NCI-H460 (cell line): ENCODE results near the gene INO80C. TPM values are rescaled to one million over a fixed set of nuclear protein-coding genes. Genes with fewer than 3 reads are reported as not detected.

Experiments used
- DNase-seq: peaks from one replicate; pipeline ENCODE4 v3.0.0-alpha.2; 2016; ENCODE audit warnings: low read depth; ENCODE audit errors: extremely low read depth
- total RNA-seq: library from RNA; depleted of rRNA; stranded (reverse); fragments of >200 nt; shearing (Covaris generic); gene quantifications from 2 replicates; pipeline ENCODE4 v1.2.3, GENCODE V29; 2014

Gene INO80C
- total RNA-seq, 1 experiment from 2014 or later, result 5.3 TPM

DNA sequence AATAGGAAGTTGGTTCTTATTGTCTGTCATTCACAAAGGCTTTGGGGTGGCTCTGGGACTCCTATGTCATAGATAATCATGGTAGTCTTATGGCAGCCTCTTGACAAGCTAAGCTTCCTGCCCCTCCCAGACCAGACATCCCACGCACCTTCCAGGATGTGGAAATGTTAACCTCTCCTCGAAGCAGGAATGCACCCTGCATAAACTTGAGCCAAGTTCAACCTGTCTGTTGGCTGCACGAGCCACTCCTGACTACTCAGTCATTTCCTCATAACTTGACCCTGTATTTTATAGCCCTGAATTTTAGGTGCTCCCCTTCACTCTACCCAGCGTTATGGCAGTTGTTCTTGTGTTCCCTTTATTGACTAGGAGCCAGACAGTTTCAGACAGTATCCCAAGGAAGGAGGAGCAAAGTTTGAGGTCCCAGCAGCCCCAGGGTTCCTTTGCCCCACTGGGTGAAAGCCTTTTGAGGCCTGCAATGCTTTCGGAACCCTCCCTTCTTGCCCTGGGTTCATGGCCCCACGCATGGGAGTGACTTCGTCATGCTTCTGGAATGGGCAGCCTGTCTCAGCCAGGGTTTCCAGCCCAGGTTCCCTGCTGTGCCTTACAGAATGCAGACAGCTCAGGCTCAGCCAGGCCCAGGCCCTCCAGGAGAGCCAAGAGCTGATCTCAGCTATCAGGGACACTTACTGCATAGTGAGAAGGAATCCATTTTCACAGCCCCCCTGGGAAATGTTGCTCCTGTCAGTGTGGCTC, 15.6 kb upstream of the INO80C start:
- DNase-seq, result no peak

DNA sequence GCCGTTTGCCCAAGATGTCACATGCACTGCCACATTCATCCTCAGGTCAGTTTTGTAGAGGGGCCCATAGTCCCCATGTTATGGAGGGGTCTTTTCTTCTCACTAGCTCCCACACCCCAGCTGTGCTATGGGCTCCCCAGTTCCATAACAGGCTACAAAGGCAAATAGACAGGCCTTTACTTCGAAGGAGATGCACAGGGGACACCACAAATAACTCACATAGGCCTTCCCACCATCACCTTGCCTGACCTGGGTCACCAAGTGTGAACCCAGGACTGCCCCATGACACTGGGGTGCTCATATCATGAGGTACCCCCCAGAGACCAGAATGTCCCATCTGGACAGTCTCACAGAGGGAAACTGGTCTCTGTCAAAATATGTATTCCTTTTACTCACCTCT, 15.0 kb upstream of the INO80C start:
- DNase-seq, result no peak

DNA sequence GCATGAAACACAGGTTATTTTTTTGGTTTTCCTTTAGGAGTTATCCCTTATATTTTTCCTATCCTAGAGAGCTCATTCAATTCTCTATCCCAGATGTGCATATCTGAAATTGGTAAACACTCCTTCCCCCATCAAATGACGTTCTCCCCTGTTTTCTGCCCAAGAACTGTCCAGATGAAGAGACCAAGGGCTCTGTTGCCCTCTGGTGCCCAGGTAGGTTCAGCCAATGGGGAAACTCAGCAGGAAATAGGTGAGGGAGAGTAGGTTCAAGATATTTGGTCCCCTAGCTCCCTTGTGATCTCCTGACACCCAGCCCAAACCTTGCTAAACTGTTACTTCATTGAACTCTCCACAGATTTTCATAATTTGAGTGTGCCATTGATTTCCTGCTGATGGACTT, 14.1 kb upstream of the INO80C start:
- DNase-seq, result no peak

DNA sequence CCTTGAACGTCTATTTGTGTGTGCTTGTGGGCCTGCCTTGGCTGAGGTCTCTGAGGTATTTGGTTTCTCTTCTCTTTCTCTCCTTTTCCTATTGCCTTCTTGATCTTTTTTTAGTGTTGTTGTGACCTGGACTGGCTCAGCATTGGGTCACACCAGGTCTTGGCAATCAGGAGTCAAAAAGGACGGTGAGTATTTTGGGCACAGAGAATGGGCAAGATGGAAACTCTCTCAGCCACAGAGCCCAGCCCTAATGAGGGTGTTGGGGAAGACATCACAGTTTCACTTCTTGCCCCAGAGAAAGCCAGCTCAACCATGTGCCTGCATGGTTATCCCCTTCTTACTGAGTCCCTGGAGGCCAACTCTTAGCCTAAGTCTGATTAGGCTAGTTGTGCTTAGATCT, 13.7 kb upstream of the INO80C start:
- no peak for DNase-seq

DNA sequence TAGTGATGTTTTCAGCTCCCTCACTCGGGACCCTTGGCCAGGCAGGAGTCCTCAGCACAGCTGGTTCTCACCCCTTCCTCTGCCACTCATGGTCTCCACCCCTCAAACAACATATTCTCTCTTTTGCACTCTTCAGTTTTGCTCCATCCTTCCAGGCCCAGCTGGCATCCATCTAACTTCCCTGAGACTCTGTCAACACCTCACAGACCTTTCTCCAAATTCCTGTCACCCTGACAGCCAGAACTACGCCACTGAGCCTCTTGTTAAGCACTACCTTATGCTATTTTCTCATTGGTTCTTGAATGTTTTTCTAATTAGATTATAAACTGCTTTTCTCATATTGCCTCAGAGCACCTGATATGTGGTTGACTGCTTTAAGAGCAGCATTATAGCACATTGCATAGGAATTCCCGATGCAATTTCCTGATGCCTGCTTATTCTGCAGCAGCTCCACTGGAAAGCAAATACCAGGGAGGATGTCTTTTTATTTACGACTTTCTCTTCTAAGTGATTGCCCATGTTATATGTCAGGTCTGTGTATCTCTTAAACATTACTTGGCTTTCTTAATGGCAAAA, 12.4 kb upstream of the INO80C start:
- no peak for DNase-seq

DNA sequence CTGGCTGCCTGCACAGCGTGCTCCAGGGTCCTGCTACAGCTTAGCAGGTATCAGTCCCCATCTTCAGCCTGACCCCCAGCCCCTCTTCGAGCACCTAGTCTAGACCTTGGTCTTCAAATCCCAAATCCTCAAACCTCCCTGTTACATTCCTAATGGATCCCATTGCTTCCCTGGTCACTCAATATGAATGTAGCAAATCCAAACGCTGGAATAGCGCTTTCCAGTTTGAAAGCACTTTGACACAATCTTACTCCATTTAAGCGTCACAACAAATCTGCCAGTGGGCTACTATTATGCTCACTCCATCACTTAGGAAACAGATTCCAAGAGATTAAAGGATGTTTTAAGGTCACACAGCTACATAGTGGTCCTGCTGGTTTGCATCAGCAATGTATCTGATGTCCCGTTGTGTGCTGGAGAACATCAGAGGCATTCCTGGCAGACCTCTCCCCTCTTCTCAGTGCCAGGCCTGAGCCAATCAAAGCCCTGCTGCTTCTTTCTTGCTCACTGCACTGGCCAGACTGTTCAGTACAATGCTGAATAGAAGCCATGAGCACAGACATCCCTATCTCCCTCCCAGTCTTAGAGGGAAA, 11.1 kb upstream of the INO80C start:
- no peak for DNase-seq

DNA sequence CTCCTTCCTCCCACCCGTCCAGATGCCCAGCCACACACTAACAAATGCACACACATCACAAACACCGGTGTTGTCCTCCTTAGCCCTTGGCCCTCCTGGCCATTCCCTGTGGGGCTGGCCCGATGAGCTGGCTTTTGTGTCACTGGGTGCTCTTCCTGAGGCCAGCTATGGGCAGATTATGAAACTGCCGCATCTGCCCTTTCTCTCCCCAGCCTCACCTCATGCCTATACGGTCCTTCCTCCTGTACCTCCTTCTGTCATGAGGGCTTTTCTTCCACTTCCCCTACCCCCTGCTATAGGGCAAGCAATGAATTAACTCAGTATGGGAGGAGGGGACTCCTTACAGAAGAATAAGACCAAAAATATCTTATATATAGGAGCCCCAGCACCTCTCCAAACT, 10.3 kb upstream of the INO80C start:
- DNase-seq, result no peak

DNA sequence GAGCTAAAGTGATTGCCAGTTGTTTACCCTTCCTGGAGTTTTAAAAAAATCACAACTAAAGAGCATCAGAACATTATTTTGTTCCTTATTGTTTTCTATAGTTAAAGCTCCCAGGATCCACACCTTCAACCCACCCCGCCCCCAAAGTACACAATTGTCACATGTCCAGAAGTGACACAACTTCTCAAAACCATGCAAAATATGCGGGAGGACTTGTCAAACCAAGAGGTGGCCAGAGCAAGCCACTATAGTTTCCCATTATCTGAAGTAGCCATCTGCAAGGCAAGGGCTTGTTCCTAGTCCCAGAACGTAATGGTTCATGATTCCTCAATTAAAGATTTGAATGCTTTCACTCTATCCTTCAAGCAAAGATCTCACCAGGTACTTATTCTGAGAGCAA, 9.9 kb upstream of the INO80C start:
- DNase-seq, result no peak

DNA sequence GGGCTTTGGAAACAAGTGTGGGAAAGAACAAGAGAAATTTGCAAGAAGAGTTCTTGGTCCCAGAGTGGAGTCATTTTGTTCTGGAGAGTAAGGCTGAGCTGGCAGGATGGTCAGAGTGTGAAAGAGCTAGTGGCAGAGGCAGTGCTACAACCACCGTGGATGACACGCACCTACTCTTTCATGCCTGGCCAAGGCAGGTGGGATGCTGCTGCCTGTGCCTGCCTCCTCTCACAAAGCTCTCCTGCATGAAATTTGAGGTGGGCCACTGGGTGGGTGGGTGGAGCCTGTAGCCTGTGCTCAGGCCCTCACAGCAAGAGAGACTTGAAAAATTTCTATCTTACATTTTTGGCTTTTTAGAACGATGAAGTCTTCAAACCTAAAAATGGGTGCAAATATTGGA, 9.4 kb upstream of the INO80C start:
- no peak for DNase-seq

DNA sequence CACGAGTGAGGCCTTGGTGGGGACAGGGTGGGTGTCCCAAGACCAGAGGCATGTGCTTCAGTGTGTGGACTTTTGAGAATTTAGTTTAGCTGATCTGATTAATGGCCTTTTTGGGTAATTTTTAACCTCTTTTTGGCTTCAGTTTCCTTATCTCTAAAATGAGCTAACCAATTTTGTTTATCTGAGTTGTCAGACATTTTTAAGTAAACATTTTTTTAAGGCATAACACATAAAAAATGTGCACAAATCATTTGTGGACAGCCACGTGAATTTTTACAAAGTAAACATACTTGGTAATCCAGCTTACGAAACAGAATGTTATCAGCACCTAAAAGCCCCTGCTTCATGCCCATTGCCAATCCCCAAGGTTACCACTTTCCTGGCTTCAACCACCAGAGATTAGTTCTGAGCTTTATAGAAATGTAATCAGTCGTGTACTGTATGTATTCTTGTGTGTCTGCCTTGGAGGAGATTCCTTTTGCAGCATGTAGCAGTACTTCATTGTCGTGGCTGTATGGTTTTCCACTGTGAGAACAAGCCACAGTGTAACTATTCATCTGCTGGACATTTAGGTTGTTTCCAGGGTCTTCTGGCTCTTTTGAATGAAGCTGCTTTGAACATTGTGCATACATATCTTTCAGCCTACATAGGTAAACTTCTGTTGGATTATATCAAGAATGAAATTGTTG, 8.4 kb upstream of the INO80C start:
- no peak for DNase-seq

DNA sequence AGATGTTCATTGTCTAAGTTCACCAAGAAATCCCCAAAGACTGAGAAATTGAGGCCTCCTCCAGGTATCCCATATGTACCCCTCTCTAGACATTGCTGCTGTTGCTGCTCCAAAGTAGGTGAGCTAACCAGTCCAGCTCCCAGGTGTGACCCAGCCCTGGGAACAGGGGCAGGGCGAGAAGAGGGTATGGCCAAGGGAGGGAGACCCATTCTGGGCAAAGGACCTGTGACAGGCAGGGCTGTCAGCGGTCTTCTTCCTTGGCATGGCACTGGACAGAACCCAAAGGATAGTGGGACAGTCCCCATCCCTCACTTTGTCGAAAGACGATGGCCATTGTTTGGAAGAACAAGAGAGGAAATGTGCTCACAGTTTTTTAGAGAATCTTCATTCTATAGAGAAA, 7.2 kb upstream of the INO80C start:
- no peak for DNase-seq

DNA sequence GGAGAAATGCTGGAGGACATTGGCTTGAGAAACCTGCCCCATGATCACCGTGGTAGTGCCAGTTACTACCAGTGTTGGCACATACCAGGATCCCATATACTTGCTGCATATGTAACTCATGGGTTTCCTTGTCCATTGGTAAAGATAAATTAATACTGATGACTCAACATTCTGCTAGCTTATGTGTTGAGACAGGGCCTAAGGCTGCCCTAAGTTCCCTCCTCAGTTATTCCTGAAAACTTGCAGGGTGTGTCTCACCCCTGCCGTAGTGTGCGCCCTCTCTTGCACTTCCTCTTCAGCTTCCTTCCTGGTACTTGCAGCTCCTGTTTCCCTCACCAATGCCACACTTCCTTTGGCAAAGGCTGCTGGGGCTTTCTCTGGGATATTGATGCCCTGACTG, 4.3 kb upstream of the INO80C start:
- DNase-seq, result no peak

DNA sequence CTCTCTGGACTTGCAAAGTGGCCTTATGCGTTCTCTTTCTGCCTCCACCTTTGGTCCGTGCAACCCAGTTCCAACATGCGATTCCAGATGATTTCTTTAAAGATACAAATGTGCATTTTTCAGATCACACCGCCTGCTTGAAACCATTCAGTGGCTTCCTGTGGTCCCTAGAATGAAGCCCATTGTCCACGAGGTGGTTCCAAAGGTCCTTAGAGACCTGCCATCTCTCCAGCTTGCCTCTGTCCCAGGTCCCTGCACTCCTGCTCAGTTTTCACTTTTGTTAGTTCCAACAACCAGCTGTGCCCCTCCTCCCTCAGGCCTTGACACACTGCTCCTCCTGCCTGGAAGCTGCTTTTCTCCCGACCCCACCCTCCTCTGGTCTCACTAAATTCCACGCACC, 3.6 kb upstream of the INO80C start:
- no peak for DNase-seq

DNA sequence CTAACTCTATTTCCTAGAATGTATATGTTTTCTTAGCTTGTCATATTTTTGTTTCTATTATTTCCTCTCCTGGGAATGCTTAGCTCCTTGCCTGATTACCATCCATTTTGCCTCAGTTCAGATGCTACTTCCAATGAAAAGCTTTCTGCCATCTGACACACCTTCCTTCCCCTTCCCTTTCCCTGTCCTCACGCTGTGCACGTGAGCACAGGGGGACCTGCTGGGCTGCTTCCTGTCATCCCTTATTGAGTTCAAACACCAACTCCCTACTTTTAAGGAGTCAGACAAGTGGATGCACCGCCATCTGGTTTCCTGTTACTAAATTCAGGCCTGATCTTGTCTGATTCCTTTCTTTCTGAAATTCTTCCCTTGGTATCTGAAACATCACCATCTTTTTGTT, 2.4 kb upstream of the INO80C start:
- no peak for DNase-seq

DNA sequence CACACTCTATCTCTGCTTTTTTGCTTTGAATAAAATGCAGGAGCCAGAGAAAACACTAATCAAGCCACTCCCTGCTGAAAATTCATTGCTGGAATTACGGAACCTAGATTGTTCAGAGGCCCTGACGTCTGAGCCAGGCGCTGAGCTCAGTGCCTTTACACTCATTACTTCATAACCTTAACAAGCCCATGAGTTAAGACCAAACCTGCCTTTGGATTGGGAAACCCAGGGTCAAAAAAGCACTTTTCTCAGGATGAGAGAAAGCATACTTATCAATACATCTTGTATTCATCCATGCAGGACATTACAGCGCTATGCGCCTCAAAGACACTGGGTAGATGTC, 762 bp downstream of the INO80C start:
- no peak for DNase-seq

DNA sequence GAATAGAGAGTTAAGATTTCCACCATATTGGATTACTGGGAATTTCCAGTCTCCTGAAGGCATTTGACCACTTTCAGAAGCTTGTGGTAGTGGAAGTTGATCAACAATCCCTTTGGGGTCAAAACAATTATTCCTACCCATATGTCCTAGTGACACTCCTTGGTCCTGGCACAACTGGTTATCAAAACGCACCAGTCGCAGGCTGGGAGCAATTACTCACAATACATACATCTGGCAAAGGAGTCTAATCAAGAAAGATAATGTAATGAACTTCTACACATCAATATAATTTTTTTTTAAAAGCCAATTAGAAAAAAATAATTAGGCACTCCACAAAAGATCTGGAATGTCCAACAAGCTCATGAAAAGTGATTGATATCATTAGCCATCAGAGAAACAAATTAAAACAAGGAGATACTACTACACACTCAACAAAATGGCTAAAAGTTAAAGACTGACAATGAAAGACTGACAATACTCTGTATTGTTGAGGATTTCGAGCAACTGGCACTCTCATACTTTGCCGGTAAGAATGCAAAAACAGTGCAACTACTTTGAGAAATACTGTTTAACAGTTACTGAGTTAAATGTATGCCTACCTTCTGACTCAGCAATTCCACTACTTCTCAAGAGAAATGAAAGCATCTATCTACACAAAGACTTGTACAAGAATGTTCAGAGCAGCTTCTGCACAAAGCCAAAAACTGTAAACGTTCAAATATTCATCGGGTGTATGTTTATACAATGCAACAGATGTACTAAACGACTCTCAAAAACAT, 2.0 kb downstream of the INO80C start:
- DNase-seq, result no peak

DNA sequence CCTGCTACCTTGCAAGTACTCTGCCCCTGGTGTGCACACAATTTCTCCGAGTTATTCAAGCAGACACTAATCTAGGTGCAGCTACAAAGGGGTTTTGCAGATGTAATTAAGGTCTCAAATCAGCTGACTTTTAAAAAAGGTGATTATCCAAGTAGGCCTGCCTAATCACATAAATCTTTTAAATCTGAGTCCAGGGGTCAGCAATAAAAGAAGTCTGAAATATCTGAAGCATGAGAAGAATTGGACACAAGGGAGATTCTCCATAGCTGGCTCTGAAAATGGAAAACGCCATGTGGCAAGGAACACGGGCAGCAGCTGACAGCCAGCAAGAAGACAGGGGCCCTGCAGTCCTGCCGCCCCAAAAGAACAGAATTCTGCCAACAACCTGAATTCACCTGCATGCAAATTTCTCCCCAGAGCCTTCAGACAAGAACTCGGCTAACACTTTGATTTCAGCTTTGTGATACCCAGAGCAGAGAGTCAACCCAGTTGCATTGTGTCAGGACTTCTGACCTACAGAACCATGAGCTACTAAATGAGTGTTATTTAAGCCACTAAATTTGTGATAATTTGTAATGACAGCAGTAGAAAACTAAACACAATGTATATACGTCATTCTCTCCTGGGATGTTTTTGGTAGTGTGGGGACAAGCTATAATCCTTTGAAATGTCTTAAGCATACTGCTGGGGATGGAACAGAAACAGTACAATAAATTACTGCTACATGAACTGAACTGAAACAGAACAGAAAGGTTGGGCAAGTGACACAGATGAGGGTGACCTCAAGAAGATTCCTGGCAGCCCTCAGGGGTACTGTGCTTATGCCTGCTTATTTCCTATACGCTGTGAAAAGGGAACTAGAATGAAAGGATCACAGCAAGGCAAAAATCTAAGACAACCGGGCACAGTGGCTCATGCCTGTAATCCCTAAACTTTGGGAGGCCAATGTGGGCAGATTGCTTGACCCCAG, 3.2 kb downstream of the INO80C start:
- no peak for DNase-seq

DNA sequence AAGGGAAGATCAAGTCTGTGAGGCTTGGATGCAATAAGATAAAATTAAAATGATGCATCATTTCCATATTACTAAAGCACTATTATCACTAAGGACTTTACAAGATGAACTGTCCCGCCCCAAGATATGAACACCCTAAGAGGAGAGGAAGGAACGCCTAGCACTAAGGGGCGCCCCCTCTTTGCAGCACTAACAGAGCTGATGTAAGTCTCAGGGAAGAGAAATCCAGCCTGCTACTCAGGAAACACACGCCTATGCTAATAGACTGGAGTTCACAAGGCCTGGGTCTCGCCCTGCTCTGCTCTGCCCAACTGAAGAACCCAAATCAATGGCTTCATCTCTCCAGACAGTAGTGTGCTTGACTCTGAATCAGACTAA, 6.1 kb downstream of the INO80C start:
- peak; percentile 21 for DNase-seq

DNA sequence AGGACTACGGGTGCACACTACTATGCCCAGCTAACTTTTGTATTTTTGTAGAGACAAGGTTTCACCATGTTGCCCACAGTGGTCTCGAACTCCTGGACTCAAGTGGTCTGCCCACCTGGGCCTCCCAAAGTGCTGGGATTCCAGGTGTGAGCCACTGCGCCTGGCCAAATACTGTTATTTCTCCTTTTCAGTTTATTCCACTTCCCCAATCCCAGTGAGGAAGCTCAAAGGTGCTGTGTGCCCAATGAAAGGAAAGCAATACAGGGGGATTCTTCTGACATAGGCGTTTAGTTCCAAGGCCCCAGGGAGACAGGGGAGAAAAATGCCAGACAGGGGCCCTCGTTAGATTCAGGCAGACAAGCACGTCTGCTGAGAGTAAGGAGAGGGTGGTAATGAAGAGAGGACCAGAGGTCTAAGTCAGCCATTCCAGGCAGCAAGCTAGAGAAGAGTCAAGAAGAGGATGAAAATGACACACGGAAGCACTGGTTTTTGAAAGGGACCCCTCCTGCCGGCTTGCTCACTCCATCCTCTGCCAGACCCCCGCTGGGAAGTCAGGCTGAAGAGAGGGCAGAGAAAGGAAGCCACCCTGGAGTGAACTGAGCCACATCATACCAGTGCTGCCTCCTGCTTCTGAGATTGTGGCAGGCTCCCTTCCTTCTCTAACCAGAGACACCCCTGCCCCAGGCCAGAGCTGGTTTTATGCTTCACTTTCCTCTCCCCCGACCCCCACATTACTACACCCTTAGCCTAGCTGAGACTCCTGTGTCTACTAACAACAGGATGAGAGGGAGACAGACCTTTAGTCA, 6.7 kb downstream of the INO80C start:
- no peak for DNase-seq
